OCI-LY1 (cell line): ENCODE results near the gene TRAPPC1.
A peak's percentile ranks its signal among the peaks of the same experiment; 100 is the strongest.

ENCODE experiments used
- H2AFZ ChIP-seq: fragments of 200-600 bp; sonication (generic), shearing (Covaris generic); 2 replicates; pipeline ENCODE4 v1.6.0; 2014; ENCODE audit warnings: antibody characterized with exemption, mild to moderate bottlenecking, low read length
- H3F3A ChIP-seq: fragments of 200-600 bp; sonication (generic), shearing (Covaris generic); 2 replicates; pipeline ENCODE4 v1.6.0; 2014; ENCODE audit warnings: mild to moderate bottlenecking, antibody characterized with exemption, low read length, moderate library complexity; ENCODE audit not compliant: insufficient read depth
- H3K27ac ChIP-seq: fragments of 200-600 bp; sonication (generic); 2 replicates; pipeline ENCODE4 v1.5.1; 2014; ENCODE audit warnings: low read length, mixed run types, mild to moderate bottlenecking, low read depth; ENCODE audit not compliant: poor library complexity, severe bottlenecking
- H3K27me3 ChIP-seq: fragments of 200-600 bp; sonication (generic); 2 replicates; pipeline ENCODE4 v1.6.0; 2014; ENCODE audit warnings: antibody characterized with exemption, mild to moderate bottlenecking, low read length, moderate library complexity; ENCODE audit not compliant: insufficient read depth
- H3K36me3 ChIP-seq: fragments of 200-600 bp; sonication (generic); 2 replicates; pipeline ENCODE4 v1.6.1; 2014; ENCODE audit warnings: mild to moderate bottlenecking, antibody characterized with exemption, low read length, moderate library complexity, mixed read lengths; ENCODE audit not compliant: insufficient read depth
- H3K4me1 ChIP-seq: fragments of 200-600 bp; sonication (generic); 2 replicates; pipeline ENCODE4 v1.5.1; 2014; ENCODE audit warnings: mild to moderate bottlenecking, low read length, moderate library complexity; ENCODE audit not compliant: insufficient read depth, severe bottlenecking
- H3K4me2 ChIP-seq: fragments of 200-600 bp; sonication (generic), shearing (Covaris generic); 2 replicates; pipeline ENCODE4 v1.6.1; 2014; ENCODE audit warnings: low read length
- H3K4me3 ChIP-seq: fragments of 200-600 bp; sonication (generic); 2 replicates; pipeline ENCODE4 v1.5.1; 2014; ENCODE audit warnings: low read length, low read depth, mild to moderate bottlenecking, mixed read lengths; ENCODE audit not compliant: poor library complexity, severe bottlenecking
- H3K79me2 ChIP-seq: fragments of 200-600 bp; shearing (Covaris generic); 2 replicates; pipeline ENCODE4 v1.6.1; 2016; ENCODE audit warnings: mixed run types, low read length, mixed read lengths; ENCODE audit not compliant: insufficient read depth
- H3K9ac ChIP-seq: fragments of 200-600 bp; sonication (generic), shearing (Covaris generic); 2 replicates; pipeline ENCODE4 v1.6.1; 2014; ENCODE audit warnings: mild to moderate bottlenecking, low read length, mixed read lengths
- H3K9me2 ChIP-seq: fragments of 200-600 bp; sonication (generic), shearing (Covaris generic); 2 replicates; pipeline ENCODE4 v1.6.1; 2014; ENCODE audit warnings: low read depth, mild to moderate bottlenecking, low read length, mixed read lengths
- H3K9me3 ChIP-seq: fragments of 200-600 bp; shearing (Covaris generic); 2 replicates; pipeline ENCODE4 v1.6.1; 2014; ENCODE audit warnings: low read length, mixed read lengths
- H4K20me1 ChIP-seq: fragments of 200-600 bp; sonication (generic), shearing (Covaris generic); 2 replicates; pipeline ENCODE4 v1.6.0; 2016; ENCODE audit warnings: mild to moderate bottlenecking, low read length; ENCODE audit not compliant: insufficient read depth
- EZH2 ChIP-seq: fragments of 200-600 bp; sonication (generic), shearing (Covaris generic); IDR thresholded peaks from 2 replicates; pipeline ENCODE4 v1.8.0; 2017; ENCODE audit warnings: borderline replicate concordance, mixed run types, mild to moderate bottlenecking, antibody characterized with exemption, low read length, moderate library complexity, mixed read lengths
- TF ChIP-seq, protein P1 (sequence below): fragments of 200-600 bp; sonication (generic), shearing (Covaris generic); IDR thresholded peaks from 2 replicates; pipeline ENCODE4 v1.5.1; 2017; ENCODE audit warnings: mild to moderate bottlenecking, antibody characterized with exemption, low read length, moderate library complexity, mixed read lengths

TRAPPC1 gene

DNA sequence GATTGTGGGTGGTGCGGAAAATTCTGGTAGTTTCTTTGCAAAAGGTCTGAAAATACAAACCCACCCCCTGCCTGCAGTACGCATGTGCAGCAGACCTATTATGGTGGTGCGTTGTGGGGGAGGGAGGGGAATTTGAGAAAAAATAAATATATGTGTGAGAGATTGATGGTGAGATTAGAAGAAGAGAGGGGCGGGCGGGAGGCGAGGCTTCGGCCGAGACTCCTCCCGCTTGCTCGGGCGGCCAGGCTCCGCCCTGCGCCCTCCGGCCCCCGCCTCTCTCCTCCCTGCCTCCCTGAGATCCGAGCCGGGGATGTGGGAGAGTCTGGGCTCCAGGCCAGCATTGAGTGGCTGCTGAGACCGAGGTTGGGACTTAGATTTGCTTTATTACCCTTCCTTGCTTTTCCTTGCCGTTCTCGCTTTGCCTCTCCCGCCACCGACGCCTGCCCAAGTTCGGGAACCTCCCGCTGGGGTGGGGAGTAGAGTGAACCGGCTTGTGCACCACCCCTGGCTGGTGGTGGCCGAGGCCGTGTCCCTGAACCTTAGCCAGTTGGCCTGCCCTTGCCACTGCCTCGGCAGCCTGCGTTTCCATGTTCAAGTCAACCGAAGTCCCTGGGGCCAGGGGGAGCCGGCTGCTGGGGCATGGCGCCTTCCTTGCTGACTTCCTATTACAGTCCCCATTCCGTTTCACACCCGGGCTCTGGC lies 44.1 kb downstream of the TRAPPC1 start:
- peak overlapping the region; percentile 90 for H3K27ac ChIP-seq

DNA sequence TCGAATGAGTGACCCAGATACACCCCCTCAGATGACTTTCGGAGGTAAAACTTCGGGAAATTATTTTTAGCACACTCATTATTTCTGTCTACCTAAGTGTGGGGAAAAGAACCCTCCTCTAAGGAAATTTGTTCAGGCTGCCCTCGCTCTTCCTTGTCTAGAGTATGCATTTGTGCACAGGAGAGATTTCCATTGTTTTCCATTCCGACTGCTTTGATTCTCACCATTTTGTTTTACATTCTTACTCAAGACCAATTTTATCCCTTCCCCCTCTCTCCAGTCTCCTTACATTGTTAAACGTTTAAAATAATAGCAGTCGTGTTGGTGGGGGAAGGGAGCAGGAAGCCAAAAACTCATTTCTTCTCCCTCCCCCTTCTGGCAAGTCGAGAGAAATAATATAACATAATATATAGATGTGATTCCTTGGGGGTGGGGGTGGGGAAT lies 44.7 kb downstream of the TRAPPC1 start:
- no peaks in the 10 kb centered on the region for H3K27me3 ChIP-seq
- H3K4me3 ChIP-seq = peak overlapping the region; percentile 98
- H3K9ac ChIP-seq = peak overlapping the region; percentile 98
- peaks cover 21% of the 10 kb centered on the region for H3K79me2 ChIP-seq
- H3K4me1 ChIP-seq = peaks cover 42% of the 10 kb centered on the region
- peaks cover 32% of the 10 kb centered on the region; the same call in 1 of the 2 replicates for H3K36me3 ChIP-seq
- no peak overlapping the region for H2AFZ ChIP-seq
- no peaks in the 10 kb centered on the region for H3K9me3 ChIP-seq
- peak overlapping the region; percentile 90 for H3K27ac ChIP-seq
- peak overlapping the region; percentile 92 for H3K4me2 ChIP-seq
- H3F3A ChIP-seq = no peaks in the 10 kb centered on the region
- TF ChIP-seq, protein P1, sequence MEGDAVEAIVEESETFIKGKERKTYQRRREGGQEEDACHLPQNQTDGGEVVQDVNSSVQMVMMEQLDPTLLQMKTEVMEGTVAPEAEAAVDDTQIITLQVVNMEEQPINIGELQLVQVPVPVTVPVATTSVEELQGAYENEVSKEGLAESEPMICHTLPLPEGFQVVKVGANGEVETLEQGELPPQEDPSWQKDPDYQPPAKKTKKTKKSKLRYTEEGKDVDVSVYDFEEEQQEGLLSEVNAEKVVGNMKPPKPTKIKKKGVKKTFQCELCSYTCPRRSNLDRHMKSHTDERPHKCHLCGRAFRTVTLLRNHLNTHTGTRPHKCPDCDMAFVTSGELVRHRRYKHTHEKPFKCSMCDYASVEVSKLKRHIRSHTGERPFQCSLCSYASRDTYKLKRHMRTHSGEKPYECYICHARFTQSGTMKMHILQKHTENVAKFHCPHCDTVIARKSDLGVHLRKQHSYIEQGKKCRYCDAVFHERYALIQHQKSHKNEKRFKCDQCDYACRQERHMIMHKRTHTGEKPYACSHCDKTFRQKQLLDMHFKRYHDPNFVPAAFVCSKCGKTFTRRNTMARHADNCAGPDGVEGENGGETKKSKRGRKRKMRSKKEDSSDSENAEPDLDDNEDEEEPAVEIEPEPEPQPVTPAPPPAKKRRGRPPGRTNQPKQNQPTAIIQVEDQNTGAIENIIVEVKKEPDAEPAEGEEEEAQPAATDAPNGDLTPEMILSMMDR = no peak; the same call in 1 of the 2 replicates
- TF ChIP-seq EZH2 = no peak
- no peaks in the 10 kb centered on the region for H3K9me2 ChIP-seq
- no peaks in the 10 kb centered on the region for H4K20me1 ChIP-seq

More for the DNA sequence above, 44.1 kb downstream of the TRAPPC1 start:
- no peak for TF ChIP-seq EZH2
- TF ChIP-seq, protein P1 = no peak
- Histone ChIP-seq H2AFZ (no peak overlapping the region), H3F3A (no peaks in the 10 kb centered on the region), H3K36me3 (peaks cover 34% of the 10 kb centered on the region), H3K9ac (peak overlapping the region; percentile 98), H3K27me3 (no peaks in the 10 kb centered on the region), H3K9me3 (no peaks in the 10 kb centered on the region), H3K4me2 (peak overlapping the region; percentile 92), H3K4me1 (peaks cover 36% of the 10 kb centered on the region), H3K79me2 (peaks cover 21% of the 10 kb centered on the region), H4K20me1 (no peaks in the 10 kb centered on the region), H3K4me3 (peak overlapping the region; percentile 98), H3K9me2 (no peaks in the 10 kb centered on the region)

DNA sequence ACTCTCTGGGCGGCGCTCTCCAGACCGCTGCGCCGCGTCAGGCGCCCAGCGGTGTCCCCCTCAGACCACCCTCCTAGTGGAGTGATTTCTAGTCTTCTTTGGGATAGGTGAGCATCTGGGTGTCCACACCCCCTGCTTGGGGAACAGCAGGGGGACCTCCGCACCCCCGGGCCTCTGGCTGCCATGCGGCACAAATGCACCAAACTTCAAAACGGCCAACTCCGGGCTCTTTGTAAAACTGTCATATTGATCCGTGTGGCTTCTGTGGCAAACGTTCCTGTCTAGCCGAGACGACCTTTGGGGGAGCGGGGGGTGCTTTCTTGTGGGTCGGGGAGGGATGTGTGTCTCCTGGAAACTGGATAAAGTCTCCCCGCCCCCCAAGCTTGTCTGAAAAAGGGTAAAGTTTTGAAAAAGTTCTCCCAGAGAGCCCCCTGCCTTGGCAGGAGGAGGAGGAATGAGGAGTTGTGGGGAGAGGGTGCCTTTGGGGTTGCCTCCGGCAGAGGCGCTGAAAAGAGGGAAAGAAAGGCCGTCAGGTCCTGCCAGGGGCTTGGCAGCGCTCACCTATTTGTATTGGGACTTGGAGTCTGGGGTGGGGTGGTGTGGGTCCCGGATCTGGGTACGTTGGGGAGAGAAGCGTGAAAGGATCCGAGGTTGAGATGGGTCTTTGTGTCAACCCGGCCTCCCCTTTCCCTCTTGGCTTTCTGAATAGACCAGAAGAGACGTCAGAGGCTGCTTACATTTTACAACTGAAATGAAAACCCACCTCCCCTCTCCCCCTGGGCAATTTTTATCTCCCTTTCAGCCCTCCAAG lies 45.3 kb downstream of the TRAPPC1 start:
- H3K9me2 ChIP-seq = no peaks in the 10 kb centered on the region
- TF ChIP-seq, protein P1 = peak; percentile 20; the same call in 1 of the 2 replicates
- no peak for TF ChIP-seq EZH2
- H2AFZ ChIP-seq = no peak overlapping the region

More for the DNA sequence above, 45.3 kb downstream of the TRAPPC1 start:
- peaks cover 26% of the 10 kb centered on the region; the same call in 1 of the 2 replicates for H3K36me3 ChIP-seq
- H3K4me3 ChIP-seq = peak overlapping the region; percentile 98
- H3K79me2 ChIP-seq = peaks cover 21% of the 10 kb centered on the region
- H3K4me1 ChIP-seq = peaks cover 48% of the 10 kb centered on the region
- peak overlapping the region; percentile 92 for H3K4me2 ChIP-seq
- H3K9me3 ChIP-seq = no peaks in the 10 kb centered on the region
- peak overlapping the region; percentile 98 for H3K9ac ChIP-seq
- peak overlapping the region; percentile 90 for H3K27ac ChIP-seq
- H4K20me1 ChIP-seq = no peaks in the 10 kb centered on the region
- no peaks in the 10 kb centered on the region for H3K27me3 ChIP-seq
- no peaks in the 10 kb centered on the region for H3F3A ChIP-seq
